SW 1271 (cell line): ENCODE results near the gene METAP2.

Experiments
- DNase-seq, 2 experiments: peaks; one replicate each; lab custom pipeline; 2025; lab: John Stamatoyannopoulos, UW

Gene METAP2

GRCh38 chr12:95513599-95513998, 39.6 kb downstream of the METAP2 start:
- DNase-seq: no peak

- no peak for DNase-seq
Observed at GRCh38 chr12:95515197-95515596, 41.2 kb downstream of the METAP2 start.

- no peak for DNase-seq
Observed at GRCh38 chr12:95516757-95517156, 42.8 kb downstream of the METAP2 start.

DNA sequence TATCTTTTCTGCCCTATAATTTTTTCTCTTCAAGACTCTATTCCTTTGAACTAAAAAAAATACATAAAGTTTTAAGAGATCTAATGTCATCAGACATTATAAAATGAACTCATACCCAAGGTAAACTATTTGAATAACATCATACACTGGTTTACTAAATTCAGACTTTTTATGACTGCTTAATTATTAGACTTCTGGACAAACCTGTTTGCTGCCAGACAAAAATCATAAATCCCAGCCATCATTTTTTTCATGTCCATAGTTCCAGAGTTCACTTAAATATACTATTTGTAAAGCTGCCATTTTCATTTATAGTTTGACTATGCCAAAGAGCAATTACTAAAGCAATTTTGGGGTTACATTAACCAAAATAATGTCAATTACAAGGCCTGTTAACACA, 43.3 kb downstream of the METAP2 start:
- no peak for DNase-seq

- no peak for DNase-seq
Observed at GRCh38 chr12:95518944-95519343, 45.0 kb downstream of the METAP2 start.

DNA sequence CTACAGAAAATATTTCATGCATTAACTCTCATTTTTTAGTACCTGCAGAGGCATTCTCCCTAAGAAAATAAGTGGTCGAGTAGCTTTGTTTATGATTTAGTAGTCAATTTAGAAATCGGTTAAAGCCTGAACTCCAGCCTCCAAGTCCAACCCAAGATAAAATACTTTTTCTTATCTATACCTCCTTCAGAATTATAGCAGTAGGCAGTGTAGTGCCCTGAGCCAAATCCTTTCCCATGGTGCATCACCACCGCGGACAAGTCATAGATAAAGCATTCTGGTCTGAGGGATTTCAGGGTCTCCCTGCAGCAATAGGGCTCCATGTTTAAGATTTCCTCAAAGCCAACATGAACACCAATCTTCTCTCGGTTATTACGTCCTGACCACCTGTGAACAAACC, 46.9 kb downstream of the METAP2 start:
- DNase-seq: no peak

DNA sequence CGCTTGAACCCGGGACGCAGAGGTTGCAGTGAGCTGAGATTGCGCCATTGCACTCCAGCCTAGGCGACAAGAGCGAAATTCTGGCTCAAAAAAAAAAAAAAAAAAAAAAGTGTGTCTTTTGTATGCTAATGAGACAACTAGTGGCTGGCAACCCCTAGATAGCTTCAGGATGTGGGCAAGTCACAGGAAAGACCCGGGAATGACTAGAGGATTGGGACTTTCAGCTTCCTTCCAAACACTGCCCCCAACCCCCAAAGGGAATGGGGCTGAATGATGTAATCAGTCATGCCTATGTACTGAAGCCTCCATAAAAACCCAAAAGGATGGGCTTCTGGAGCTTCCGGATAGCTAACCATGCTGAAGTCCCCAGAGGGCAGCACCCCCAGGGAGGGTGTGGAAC, 48.7 kb downstream of the METAP2 start:
- DNase-seq: no peak

DNA sequence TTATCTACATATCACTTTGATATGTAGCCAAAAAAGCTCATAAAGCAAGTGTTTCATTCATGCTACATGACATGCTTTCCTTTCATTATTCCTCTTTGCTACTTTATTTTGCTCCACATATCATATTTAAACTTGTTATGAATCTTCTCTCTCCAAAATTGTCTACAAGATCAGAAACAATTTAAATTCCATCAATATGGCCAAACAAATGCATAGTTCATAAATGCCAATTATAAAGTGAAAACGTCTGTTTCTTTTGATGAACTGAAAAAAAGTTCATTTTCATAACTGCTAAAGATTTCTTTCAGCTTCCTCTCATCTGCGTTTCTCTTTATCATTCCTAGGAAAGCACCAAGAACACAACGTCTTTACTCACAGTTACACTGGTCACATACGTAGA, 54.5 kb downstream of the METAP2 start:
- DNase-seq: no peak

- DNase-seq: no peak
Observed at GRCh38 chr12:95529693-95530225, 55.8 kb downstream of the METAP2 start.

DNA sequence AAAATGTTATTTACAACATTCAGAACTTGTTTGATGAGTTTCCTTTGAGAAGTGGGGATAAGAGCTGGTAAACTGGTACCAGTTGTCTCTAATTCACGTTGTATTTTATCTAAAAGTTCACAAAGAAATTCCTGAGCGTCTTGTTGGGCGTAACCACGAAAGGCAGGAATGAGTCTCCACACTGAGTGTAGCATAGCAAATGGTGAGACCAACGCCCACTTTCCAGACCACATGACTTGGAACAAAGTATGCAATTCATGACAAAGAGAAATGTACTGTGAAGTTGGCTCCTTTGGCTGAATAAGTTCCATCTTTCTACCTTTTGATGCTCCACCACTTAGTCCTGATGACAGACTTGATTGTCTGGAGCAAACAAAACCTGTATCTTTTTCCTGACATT, 58.9 kb downstream of the METAP2 start:
- no peak for DNase-seq

DNA sequence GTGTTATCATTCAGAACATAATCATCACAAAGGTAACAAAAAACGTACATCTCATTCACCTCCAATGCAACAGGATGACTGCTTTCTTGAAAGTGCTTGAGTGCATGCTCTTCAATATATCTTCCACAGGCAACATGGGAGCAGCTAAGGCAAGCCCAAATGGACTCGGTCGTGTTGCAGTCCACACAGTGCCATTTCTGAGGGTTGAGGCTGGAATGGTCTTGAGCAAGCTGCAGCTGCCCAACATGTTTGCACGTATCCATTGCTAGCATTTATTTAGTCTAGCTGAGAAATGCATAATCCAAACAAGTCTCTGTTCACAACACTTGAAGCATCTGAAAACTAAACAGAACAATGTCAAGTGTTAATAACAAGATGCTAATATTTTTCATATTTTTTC, 60.0 kb downstream of the METAP2 start:
- no peak for DNase-seq

GRCh38 chr12:95538006-95538405, 64.1 kb downstream of the METAP2 start:
- no peak for DNase-seq

GRCh38 chr12:95538656-95539055, 64.7 kb downstream of the METAP2 start:
- DNase-seq: no peak

DNA sequence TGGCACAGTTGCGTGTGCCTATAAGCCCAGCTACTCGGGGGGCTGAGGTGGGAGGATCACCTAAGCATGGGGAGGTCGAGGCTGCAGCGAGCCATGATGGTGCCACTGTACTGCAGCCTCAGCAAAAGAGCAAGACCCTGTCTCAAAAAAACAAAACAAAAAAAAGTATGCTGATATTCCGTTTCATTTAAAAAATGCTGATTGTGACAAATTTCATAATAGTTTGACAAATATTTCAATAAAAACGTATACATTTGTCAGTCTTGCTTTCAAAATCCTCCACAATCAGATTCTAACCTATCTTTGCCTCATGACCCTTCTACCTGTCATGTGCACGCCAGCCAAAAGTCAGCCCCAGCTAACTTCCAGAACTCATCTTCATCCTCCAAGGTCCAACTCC, 67.5 kb downstream of the METAP2 start:
- DNase-seq: no peak

DNA sequence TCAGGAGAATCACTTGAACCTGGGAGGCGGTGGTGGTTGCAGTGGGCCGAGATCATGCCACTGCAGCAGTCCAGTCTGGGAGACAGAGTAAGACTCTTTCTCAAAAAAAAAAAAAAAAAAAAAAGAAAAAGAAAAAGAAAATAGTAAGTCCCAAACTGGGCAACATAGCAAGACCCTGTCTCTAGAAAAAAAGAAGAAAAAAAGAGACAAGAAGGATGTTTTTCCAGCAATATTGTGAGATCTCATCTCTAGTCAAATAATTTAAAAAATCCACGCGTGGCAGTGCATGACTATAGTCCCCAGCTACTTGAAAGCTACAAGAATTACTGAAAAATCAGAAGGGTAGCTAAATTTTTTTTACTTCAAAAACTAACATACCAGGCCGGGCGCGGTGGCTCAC, 69.4 kb downstream of the METAP2 start:
- DNase-seq: no peak

DNA sequence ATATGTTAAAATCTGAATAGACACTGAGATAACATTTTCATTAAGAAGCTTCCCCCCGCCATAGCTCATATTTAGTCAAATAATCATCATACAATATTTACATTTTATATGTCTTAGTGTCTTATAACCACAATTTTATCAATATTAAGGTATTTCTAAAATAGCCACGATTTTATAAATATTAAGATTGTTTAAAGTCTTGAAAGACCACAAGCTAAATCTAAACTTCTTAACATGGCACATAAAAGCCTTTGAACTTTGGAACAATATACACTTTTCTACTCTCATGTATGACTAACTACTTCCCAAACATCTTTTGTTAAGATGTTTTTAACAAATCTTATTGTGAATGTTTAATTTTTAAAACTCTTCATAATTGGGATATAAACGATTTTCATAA, 70.8 kb downstream of the METAP2 start:
- no peak for DNase-seq

GRCh38 chr12:95545303-95545702, 71.4 kb downstream of the METAP2 start:
- no peak for DNase-seq

DNA sequence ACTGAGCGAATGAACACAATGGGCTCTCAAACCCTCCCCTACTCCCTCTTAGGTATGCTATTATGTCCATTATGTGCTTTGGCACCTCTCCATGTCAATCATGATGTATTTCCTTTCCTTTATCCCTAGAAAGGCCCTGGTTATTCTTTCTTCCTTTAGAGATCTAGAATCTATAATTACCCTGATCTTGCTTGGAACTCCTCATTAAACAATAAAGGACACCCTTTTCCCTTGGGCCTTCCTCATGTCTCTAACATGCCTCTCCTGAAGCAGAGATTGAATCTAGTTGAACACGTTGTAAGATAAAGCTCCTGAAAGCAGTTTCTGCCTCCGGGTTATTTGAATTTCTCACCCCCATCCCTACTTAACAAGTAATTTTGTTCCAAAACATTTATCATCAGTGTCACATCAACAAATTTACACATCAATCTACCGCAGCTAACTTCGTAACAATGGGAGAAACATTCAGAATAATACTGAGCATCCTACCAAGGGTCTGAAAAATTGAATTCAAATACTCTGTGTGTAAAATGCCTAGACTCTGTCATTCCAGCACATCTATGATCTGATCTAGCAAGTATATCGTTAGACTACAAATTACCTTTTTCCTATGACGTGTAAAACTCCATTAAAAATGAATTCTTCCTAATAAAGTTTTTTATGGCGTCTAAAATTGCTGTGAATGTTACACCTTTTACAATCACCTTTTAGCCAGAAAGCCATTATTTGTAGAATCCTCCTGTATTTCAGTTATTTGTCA, 72.0 kb downstream of the METAP2 start:
- DNase-seq: no peak

DNA sequence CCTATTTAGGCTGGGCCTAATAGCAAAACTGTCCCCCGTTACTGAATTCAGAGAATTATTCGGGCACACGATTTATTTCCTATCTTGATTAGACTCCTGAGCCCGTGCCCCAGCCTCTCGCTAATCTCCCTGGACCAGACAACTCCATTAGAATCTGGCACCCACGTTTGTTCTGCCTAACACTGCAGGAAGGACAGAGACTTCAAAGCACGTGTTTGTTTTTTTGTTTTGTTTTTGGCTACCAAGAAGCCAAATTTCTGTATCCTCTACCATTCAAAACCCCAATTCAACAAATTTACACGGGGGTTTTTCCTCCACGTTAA, 72.5 kb downstream of the METAP2 start:
- DNase-seq: no peak

- DNase-seq: no peak
Observed at GRCh38 chr12:95547522-95548055, 73.6 kb downstream of the METAP2 start.

- DNase-seq: no peak
Observed at GRCh38 chr12:95548056-95548538, 74.1 kb downstream of the METAP2 start.

DNA sequence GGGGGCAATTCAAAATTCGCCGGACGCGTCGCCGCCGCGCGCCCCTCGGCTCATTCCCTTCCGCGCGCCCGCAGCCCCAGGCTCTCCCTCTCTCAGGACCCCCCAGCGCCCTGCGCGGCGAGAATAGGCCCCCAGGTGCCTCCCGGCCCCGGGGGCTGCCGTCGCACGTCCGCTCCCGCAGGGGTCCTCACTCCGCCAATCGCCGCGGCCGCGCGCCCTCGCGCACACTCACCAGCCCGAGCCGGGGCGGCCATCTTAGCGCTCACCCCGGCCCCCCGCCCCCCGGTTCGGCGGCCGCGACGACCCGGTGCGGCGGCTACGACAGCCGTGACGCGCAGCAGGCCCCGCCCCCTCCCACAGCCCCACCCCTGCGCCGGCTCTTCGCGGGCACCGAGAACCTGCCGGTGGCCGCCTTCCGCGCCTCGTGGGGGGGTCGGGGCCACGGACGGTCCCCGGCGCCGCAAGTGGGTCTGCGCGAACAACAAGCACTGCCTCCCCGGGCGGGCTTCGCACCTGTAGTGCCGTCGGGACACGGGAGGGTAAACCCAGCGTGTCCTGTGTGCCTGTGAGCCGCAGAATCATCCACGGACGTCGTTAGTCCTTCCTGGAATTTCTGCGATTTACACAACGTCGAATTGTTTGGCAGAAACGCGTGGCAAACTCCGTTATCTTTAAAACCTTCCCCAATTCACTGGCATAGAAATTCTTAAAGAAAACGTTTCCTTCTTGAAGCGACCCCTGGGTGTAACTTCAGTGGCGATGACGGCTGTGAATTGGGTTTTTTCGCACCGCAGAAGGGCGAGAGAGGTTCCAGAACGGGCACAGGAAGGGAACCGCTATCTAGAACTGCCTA, 74.8 kb downstream of the METAP2 start:
- no peak for DNase-seq
